Panc1 (cell line): ENCODE results near the gene OSBPL10. TPM values are rescaled to one million over a fixed set of nuclear protein-coding genes. Genes with fewer than 3 reads are reported as not detected.

ENCODE experiments used
- ATAC-seq: fragments of 200-7000 bp; cut with Tn5 transposase; 2 replicates; pipeline ENCODE4 v1.9.1; 2020; ENCODE audit warnings: mild to moderate bottlenecking, moderate library complexity
- BruUV-seq: library from RNA; stranded (reverse); fragments of 400-500 nt; replicated peaks from 2 replicates; lab custom pipeline; 2021; lab: Mats Ljungman, UMichigan
- CTCF ChIA-PET: fragments of 300-600 bp; sonication (Branson Sonifier 250); formaldehyde crosslinking; loops from one replicate; lab custom pipeline; 2022; ENCODE audit warnings: antibody characterized with exemption; lab: Charles Lee
- POLR2A ChIA-PET: fragments of 300-600 bp; sonication (Branson Sonifier 250); formaldehyde crosslinking; loops from one replicate; lab custom pipeline; 2022; ENCODE audit warnings: antibody characterized with exemption; lab: Charles Lee
- DNase-seq: peaks from one replicate; pipeline ENCODE4 v3.0.0-alpha.2; 2010; ENCODE audit warnings: low read depth, low spot score
- H3K27ac ChIP-seq: 2 replicates; pipeline ENCODE4 v1.5.1; 2011; ENCODE audit warnings: mild to moderate bottlenecking, low read length, inconsistent platforms
- H3K27me3 ChIP-seq: fragments of 200-500 bp; sonication (Bioruptor generic); 2 replicates; pipeline ENCODE4 v1.6.0; 2014; ENCODE audit warnings: low read length, inconsistent platforms; ENCODE audit not compliant: control insufficient read depth, insufficient read depth
- H3K36me3 ChIP-seq: fragments of 200-500 bp; sonication (Bioruptor generic); 2 replicates; pipeline ENCODE4 v1.5.1; 2014; ENCODE audit warnings: inconsistent platforms, mild to moderate bottlenecking, low read length, moderate library complexity; ENCODE audit not compliant: control insufficient read depth, insufficient read depth
- H3K4me1 ChIP-seq: 2 replicates; pipeline ENCODE4 v1.5.1; 2011; ENCODE audit warnings: inconsistent platforms, mild to moderate bottlenecking, low read length, moderate library complexity; ENCODE audit not compliant: control insufficient read depth, insufficient read depth
- H3K4me3 ChIP-seq, 2 experiments: 2 replicates each; pipeline ENCODE4 v1.5.1; 2011 to 2012; ENCODE audit warnings: low read depth in 2 of 2, low read length in 2 of 2, mild to moderate bottlenecking in 2 of 2, inconsistent platforms in 1 of 2, moderate library complexity in 1 of 2
- H3K9me3 ChIP-seq: fragments of 200-500 bp; sonication (Bioruptor generic); 2 replicates; pipeline ENCODE4 v1.5.1; 2014; ENCODE audit warnings: low read depth, mild to moderate bottlenecking, inconsistent platforms, low read length, moderate library complexity; ENCODE audit not compliant: control insufficient read depth, insufficient read depth
- POLR2AphosphoS5 ChIP-seq: IDR thresholded peaks from 2 replicates; pipeline ENCODE4 v1.6.1; 2012; ENCODE audit warnings: mild to moderate bottlenecking, low read depth, low read length, moderate library complexity
- SIN3A ChIP-seq: IDR thresholded peaks from 2 replicates; pipeline ENCODE4 v1.6.1; 2012; ENCODE audit warnings: low read depth, mild to moderate bottlenecking, low read length, moderate library complexity, borderline replicate concordance; ENCODE audit not compliant: insufficient read depth
- TCF7L2 ChIP-seq: IDR thresholded peaks from 2 replicates; pipeline ENCODE4 v1.6.1; 2011; ENCODE audit warnings: mild to moderate bottlenecking, low read depth, low read length, inconsistent platforms
- in situ Hi-C: cut with HindIII; loops from 2 replicates; pipeline ENCODE4 v1.10.0; 2016; ENCODE audit warnings: low sequenced_read_pairs, low pct_unique_long_range_greater_than_20kb
- intact Hi-C: fragments of 100-400 bp; cut with micrococcal nuclease; formaldehyde crosslinking; loops from one replicate; pipeline ENCODE4 v1.10.0; 2022; ENCODE audit not compliant: unreplicated experiment
- total RNA-seq: library from RNA; stranded (reverse); gene quantifications from one replicate; pipeline ENCODE4 v1.2.1, GENCODE V29; 2021; ENCODE audit not compliant: unreplicated experiment
- TF ChIP-seq, protein P1 (sequence below): fragments of 450-650 bp; IDR thresholded peaks from 2 replicates; pipeline ENCODE4 v1.5.1; 2017; ENCODE audit warnings: mild to moderate bottlenecking
- TF ChIP-seq, protein P2 (sequence below), 2 experiments: IDR thresholded peaks; 2 replicates each; pipeline ENCODE4 v1.6.1; 2011 to 2012; ENCODE audit warnings: low read depth in 2 of 2, control low read depth in 1 of 2, low read length in 1 of 2, mild to moderate bottlenecking in 1 of 2, moderate library complexity in 1 of 2; ENCODE audit not compliant: insufficient read depth in 1 of 2

Gene OSBPL10
- total RNA-seq, 1 experiment from 2014 or later, result 88.1 TPM

DNA sequence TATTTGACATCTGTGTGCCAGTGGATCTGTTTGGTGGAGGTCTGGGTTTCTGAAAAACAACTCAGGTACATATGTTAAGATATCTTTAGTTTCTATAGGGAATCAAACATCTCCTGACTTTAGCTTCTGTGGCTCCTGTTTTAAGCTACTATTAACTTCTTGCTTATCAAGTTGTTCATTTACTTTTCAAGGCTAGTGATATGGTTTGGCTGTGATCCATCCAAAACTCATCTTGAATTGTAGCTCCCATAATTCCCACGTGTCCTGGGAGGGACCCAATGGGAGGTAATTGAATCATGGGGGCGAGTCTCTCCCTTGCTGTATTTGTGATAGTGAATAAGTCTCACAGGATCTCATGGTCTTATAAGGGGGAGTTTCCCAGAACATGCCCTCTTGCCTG is 41.9 kb upstream of the OSBPL10 start:
- in situ Hi-C loops, result no loop called here
- Histone ChIP-seq H3K9me3 (no peaks in the 10 kb centered on the region), H3K36me3 (no peaks in the 10 kb centered on the region), H3K27ac (no peak overlapping the region), H3K27me3 (no peaks in the 10 kb centered on the region), H3K4me3 (no peak overlapping the region), H3K4me1 (no peaks in the 10 kb centered on the region; the same call in 1 of the 2 replicates)
- TF ChIP-seq, protein P1, sequence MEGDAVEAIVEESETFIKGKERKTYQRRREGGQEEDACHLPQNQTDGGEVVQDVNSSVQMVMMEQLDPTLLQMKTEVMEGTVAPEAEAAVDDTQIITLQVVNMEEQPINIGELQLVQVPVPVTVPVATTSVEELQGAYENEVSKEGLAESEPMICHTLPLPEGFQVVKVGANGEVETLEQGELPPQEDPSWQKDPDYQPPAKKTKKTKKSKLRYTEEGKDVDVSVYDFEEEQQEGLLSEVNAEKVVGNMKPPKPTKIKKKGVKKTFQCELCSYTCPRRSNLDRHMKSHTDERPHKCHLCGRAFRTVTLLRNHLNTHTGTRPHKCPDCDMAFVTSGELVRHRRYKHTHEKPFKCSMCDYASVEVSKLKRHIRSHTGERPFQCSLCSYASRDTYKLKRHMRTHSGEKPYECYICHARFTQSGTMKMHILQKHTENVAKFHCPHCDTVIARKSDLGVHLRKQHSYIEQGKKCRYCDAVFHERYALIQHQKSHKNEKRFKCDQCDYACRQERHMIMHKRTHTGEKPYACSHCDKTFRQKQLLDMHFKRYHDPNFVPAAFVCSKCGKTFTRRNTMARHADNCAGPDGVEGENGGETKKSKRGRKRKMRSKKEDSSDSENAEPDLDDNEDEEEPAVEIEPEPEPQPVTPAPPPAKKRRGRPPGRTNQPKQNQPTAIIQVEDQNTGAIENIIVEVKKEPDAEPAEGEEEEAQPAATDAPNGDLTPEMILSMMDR, result no peak
- TF ChIP-seq POLR2AphosphoS5, result no peak
- TF ChIP-seq, protein P2, sequence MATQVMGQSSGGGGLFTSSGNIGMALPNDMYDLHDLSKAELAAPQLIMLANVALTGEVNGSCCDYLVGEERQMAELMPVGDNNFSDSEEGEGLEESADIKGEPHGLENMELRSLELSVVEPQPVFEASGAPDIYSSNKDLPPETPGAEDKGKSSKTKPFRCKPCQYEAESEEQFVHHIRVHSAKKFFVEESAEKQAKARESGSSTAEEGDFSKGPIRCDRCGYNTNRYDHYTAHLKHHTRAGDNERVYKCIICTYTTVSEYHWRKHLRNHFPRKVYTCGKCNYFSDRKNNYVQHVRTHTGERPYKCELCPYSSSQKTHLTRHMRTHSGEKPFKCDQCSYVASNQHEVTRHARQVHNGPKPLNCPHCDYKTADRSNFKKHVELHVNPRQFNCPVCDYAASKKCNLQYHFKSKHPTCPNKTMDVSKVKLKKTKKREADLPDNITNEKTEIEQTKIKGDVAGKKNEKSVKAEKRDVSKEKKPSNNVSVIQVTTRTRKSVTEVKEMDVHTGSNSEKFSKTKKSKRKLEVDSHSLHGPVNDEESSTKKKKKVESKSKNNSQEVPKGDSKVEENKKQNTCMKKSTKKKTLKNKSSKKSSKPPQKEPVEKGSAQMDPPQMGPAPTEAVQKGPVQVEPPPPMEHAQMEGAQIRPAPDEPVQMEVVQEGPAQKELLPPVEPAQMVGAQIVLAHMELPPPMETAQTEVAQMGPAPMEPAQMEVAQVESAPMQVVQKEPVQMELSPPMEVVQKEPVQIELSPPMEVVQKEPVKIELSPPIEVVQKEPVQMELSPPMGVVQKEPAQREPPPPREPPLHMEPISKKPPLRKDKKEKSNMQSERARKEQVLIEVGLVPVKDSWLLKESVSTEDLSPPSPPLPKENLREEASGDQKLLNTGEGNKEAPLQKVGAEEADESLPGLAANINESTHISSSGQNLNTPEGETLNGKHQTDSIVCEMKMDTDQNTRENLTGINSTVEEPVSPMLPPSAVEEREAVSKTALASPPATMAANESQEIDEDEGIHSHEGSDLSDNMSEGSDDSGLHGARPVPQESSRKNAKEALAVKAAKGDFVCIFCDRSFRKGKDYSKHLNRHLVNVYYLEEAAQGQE (IDR thresholded peaks at IDR 0.05; ENCODE audit: insufficient read depth in 1 of 2, low read depth in 2 of 2, low read length in 1 of 2), result no peak
- TF ChIP-seq TCF7L2, result no peak
- TF ChIP-seq SIN3A, result no peak
- no peak for DNase-seq
- POLR2A ChIA-PET, result no interaction called here
- CTCF ChIA-PET, result no interaction called here
- no peak for ATAC-seq
- intact Hi-C loops, result no loop called here
- no TSS peak for BruUV-seq

DNA sequence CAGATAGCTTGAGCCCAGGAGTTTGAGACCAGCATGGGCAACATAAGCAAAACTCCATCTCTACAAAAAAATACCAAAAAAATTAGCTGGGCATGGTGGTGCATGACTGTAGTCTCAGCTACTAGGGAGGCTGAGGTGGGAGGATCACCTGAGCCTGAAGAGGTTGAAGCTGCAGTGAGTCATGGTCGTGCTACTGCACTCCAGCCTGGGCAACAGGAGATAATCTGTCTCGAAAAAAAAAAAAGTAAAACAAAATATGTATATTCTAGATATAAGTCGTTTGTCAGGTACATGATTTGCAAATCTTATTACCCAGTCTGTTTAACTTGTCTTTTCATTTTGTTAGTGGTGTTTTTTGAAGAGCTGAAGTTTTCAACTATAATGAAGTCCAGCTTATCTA is 40.7 kb upstream of the OSBPL10 start:
- CTCF ChIA-PET, result no interaction called here
- no peaks in the 10 kb centered on the region for H3K27me3 ChIP-seq
- H3K27ac ChIP-seq, result no peak overlapping the region
- no peaks in the 10 kb centered on the region for H3K36me3 ChIP-seq
- POLR2A ChIA-PET, result no interaction called here
- no peaks in the 10 kb centered on the region; the same call in 1 of the 2 replicates for H3K4me1 ChIP-seq
- no peak overlapping the region for H3K4me3 ChIP-seq
- BruUV-seq, result no TSS peak
- in situ Hi-C loops, result no loop called here
- TF ChIP-seq, protein P1, result no peak
- TF ChIP-seq TCF7L2, result no peak
- TF ChIP-seq, protein P2 (IDR thresholded peaks at IDR 0.05; ENCODE audit: insufficient read depth in 1 of 2, low read depth in 2 of 2, low read length in 1 of 2), result no peak
- TF ChIP-seq SIN3A, result no peak
- no peak for TF ChIP-seq POLR2AphosphoS5
- intact Hi-C loops, result no loop called here
- ATAC-seq (no peak), DNase-seq (no peak)
- no peaks in the 10 kb centered on the region for H3K9me3 ChIP-seq
